G401 (cell line): Measurements from ENCODE around the gene EFCC1. TPM values are rescaled to one million over a fixed set of nuclear protein-coding genes. Genes with fewer than 3 reads are reported as not detected.

Experiments used
- DNase-seq: peaks from one replicate; pipeline ENCODE4 v3.0.0-alpha.2; 2015; ENCODE audit warnings: low spot score
- in situ Hi-C: cut with HindIII; loops from 2 replicates; pipeline ENCODE4 v1.10.0; 2016; ENCODE audit warnings: low sequenced_read_pairs, mixed read lengths
- total RNA-seq: library from RNA; depleted of rRNA; stranded (reverse); fragments of >200 nt; shearing (Covaris generic); gene quantifications from 2 replicates; pipeline ENCODE4 v1.2.3, GENCODE V29; 2014

The EFCC1 gene
- total RNA-seq, 1 experiment from 2014 or later, result not detected

DNA sequence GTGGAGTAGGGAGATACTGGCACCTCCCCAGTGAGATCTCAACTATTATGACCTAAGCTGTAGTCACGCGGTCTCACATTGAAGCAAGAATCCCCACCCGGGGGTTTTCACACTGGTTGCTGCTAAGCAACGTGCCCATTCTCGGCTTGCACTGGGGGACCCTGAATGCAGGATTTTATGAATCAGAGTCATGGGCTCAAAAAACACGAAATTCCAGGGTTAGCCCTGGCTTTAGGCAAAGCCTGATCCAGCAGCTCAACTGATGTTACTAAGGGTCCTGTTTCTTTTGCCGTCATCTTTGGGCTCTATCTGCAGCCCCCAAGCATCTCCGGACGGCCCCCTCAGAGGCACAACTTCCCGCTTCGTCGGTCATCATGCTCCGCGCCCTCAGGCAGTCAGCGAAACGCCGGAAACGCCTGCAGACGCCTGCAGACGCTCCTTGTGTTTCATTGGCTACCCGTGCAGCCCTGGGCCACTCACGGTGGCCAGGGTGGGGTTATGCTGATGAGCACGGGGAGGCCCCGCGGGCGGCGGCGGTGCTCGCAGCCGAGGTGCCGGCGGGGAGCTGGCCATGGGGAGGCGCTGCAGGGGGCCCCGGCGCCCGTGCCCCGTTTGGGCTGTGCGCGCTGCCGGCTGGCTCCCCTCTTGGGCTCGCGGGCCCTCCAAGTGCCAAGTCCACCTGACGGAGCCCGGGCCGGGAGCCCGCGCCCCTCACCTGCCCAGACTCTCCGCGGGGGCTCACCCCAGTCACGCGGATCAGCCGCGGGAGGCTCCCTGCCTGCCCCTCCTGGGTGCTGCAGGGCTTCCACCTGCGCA lies 25.8 kb downstream of the EFCC1 start:
- in situ Hi-C loops, result no loop called here
- peak; percentile 88 for DNase-seq

DNA sequence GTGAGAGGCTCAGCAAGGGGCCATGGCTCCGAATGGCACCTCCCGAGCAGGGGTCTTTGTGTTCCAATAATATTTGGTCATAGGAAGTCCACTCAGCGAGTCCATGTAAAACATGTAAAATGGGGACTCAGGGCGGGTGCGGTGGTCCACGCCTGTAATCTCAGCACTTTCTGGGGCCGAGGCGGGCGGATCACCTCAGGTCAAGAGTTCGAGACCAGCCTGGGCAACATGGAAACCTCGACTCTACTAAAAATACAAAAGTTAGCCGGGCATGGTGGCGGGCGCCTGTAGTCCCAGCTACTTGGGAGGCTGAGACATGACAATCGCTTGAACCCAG lies 26.4 kb downstream of the EFCC1 start:
- in situ Hi-C loops, result no loop called here

DNA sequence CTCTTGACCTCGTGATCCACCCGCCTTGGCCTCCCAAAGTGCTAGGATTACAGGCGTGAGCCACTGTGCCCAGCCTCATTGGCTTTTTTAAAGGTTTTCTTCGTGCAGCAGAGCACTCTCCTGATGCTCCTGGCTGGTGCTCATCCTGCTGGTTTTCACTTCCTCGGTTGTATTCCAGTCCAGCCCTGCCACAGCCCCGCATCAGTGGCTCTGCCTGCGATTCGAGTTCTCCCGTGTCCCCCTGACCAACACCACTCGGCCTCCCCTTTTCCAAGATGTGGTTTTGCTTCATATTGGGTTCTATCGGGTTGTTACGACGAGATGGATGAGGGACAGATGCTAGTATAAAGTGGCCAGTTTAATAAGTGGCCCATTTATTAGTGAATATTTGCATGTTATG lies 27.8 kb downstream of the EFCC1 start:
- in situ Hi-C loops, result no loop called here
- DNase-seq, result no peak

More for the DNA sequence above, 26.4 kb downstream of the EFCC1 start:
- no peak for DNase-seq

DNA sequence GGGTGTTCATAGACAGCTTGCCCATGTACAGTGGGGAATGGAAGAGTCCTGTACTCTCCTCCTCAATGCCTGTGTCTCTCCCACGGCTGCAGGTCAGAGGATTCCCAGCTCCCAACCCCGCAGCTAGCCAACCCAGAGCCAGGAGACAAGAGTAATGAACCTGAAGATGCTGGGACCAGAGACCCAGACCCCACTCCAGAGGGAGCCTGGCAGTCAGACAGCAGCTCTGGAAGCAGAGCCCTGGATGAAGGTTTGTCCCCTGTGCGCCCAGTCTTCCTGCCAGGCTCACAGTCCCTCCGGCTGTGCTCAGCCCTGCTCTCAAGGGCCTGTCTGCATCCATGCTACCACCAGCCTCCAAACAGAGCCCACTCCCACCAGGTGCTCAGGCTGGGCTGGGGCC lies 29.5 kb downstream of the EFCC1 start:
- no peak for DNase-seq
- in situ Hi-C loops, result no loop called here

DNA sequence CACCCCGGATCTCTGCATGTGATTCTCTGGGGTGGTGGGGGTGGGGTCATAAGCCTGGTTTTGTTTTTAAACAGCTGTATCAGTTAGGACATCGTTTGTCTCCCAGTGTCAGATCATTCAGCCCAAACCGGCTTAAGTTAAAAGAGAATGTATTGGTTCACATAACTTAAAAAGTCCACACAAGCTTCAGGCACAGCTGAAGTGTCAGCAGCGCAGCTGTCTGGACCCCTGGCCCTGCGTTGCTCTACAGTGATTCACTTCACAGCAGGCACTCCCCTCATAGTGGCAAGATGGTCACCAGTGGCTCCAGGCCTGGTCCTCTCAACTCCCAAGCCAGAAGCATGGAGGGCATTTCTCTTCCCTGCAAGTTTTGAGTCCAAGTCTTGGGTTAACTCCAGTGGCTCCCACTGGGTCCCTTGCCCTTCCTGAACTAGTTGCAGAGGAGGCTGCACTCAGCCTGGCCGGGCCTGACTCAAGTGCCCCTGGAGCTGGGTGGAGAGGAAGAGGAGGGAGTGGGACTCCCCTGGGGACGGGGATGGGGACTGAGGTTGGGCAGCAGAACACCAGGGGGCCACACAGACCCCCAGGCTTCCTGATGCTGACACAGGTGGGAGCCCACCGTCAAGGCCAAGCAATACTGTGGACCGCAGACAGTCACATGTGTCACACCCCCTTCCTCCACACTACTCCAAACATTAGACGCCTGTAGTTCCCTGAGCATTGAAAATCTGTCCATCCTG lies 30.5 kb downstream of the EFCC1 start:
- no peak for DNase-seq
- in situ Hi-C loops, result no loop called here

DNA sequence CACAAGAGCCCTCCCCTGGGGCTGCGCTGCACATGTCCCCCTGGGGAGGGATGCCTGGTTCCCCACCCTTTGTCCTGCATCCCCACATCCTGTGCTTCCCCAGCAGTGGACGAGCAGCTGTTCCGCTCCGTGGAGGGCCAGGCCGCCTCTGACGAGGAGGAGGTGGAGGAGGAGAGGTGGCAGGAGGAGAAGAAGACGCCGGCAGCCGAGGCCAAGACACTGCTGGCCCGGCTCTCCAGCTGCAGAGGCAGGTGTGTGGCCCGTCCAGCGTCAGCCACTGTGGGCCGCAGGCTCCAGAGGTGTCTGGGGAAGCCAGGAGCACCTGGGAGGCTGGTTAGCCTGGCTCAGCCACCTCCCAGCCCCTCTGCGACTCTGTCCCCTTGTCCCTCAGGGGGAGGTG lies 31.6 kb downstream of the EFCC1 start:
- in situ Hi-C loops, result no loop called here
- DNase-seq, result no peak

DNA sequence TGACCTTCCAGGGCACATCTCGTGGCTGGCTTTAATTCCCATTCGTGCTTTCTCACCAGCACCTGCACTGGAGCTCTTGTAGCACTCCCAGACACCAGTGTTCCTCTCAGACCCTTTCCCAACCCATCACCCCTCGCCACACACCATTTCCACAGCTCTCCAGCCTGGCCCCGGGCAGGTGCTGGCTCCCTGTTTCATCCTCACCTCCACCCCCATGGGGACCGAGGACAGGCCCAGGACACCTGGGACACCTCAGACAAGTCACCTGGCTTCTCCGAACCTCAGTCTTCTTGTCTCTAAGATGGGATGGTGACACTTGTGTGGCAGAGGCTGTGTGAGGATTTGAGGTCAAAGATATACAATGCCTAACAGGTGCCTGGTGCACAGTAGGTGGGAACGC lies 32.0 kb downstream of the EFCC1 start:
- DNase-seq, result no peak
- in situ Hi-C loops, result no loop called here

DNA sequence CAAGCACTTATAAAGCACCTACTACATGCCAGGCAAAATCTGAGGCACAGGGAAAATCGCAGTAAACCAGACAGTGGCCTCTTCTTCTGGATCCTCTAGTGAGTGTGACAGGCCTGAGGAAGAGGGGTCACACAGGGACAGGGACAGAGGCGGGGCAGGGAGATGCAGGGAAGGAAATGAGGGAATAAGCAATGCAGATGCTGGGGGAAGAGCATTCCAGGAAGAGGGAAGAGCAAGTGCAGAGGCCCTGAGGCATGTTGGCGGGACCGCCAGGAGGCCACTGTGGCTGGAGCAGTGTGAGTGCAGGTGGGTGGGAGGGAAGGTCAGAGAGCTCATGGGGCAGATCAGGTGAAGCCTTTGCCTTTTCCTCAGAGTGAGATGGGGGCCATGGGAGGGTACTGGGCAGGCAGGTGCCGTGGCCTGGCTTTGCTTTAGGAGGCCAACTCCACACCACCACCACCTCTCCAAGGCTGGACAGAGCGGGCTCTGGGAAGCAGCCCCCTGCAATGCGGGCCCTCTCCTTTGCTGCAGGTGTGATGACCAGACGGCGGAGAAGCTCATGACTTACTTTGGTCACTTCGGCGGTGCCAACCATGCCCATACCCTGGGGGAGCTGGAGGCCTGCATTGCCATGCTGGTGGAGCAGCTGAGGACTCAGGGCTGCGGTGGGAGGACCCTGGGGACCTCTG lies 32.7 kb downstream of the EFCC1 start:
- in situ Hi-C loops, result no loop called here
- no peak for DNase-seq

DNA sequence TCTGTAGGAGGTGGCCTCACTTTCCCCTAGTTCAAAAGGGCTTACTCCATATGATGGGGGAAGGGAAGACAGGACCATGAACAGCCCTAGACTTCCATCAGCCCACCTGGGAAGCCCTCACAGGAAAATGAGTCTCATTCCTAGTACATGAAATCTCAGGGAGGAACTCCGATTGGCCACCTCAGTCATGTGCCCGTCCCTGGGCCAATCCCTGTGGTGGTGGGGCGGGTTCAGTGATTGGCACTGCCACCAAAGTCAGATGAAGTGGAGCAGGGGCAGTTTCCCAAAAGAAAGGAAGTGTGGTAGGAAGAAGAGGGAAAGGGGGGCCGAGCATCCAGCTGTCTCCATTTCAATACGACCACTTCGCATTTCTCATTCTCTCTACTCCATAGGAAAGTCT lies 33.5 kb downstream of the EFCC1 start:
- no peak for DNase-seq
- in situ Hi-C loops, result no loop called here

DNA sequence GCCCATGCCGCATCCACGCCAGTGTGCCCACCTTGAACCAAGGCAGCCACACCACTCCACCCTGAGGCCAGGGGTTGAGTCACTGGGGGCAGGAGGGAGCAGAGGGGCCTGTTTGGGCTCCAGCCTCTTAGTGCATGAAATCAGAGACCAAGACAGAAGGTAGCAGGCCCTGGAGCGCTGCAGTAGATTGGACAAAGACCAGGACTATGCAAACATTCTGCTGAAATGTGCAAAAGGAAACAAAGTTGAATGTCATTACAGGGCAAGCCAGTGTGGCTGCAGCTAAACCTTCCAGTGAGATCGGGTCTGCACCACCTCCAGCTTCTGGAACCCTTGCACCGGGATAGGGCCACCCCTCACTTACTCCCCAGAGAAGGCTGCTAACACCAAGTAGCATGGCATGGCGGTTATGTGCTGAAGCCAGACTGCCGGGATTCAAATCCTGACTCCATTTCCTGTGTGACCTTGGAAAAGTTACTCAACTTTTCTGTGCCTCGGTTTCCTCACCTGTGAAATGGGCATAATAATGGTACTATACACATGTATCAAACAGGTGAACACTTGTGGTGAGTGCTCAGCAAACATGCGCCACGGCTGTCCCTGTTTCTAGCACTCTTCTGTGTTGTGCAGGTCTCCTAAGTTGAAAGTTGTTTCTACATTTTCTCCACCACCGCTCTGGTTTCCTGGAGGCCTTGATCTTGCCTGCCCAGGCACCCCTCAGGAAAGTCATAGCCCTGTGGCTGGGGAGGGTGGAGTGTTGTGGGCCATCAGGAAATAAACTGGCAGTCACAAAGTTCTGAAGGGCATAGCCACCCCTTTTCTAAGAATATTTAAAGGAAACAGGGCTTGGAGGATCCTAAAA lies 34.5 kb downstream of the EFCC1 start:
- in situ Hi-C loops, result no loop called here
- no peak for DNase-seq

DNA sequence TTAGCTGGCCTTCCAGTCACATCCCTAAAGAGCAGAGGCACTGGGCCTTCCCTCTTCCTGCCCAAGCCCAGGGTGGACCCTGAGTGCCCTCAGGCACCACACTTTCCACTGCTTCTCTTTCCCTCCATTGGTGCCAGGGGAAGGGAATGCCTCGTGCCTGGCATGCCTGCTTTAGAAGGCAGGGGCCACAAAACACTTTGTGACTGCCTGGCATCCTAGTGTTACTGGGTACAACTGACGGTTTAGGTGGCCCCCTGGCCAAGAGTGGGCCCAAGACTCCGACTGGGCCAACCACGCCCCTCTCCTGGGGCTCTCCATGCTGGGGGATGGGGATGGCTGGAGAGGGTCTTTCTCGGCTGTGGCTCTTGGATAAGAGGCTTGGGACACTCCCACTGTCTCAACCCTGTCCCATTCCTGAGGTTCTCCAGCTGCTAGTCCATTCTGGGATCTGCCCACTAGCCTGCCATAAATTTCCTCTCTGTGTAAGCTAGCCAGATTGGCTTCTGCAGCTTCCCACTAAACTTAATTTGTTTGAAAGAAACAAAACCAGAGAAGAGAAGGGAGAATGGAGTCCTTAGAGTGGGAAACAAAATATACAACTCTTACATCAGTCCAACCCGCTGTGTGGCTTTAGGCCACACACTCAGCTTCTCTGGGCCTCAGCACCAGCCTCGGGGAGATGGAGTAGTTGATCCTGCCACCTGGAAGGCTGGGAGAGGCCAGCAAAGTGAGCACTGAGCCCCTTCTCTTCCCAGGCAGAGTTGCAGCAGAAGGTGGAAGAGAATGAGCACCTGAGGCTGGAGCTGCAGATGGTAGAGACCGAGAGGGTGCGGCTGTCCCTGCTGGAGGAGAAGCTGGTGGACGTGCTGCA lies 35.4 kb downstream of the EFCC1 start:
- in situ Hi-C loops, result no loop called here
- no peak for DNase-seq

DNA sequence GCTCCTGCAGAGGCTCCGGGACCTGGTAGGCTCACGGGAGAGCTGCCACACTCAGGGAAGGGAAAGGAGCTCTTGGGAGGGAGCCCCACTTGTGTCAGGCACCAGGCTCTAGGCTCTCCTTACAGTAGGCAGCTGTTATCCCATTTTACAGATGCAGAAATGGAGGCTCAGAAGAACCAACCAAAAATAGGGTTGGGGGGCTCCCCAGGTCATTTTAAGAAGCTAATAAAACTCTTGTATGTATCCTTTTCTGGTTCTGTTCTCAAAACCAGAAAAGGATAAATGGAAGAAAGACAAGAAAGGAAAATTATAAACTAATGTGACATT lies 36.0 kb downstream of the EFCC1 start:
- no peak for DNase-seq
- in situ Hi-C loops, result no loop called here

DNA sequence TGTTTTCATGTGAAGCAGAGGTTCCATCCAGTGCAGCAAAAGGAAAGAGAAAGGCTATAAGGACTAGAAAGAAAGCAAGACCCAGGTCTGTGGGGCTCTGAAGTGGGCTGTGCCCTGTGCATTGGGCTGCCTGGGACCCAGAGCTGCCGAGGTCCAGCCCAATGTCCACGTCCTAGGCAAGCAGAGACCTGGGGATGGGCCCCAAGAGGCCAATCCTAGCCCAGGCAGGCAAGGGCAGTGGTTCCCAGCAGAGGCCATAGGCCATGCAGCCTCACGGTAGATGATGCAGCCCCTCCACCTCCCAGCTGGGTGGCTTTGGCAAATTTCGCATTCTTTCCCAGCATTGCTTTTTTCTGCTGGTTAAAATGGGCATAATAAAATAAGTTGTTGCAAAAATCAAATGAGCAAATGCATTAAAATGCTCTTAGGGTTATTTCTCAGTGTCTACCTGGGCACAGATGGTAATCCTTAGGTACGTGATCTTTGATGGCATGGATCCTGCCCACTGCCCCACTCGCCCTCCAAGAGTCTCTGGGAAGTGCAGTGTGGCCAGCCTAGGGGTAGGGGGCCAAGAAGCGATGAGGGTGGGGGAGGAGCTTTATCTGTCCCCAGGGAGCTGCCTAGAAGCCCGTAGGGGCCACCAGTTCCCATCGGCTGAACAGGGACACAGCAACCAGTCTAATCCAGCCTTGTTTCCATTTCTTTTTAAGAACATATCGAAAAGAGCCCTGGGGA lies 37.2 kb downstream of the EFCC1 start:
- DNase-seq, result no peak
- in situ Hi-C loops, result no loop called here

DNA sequence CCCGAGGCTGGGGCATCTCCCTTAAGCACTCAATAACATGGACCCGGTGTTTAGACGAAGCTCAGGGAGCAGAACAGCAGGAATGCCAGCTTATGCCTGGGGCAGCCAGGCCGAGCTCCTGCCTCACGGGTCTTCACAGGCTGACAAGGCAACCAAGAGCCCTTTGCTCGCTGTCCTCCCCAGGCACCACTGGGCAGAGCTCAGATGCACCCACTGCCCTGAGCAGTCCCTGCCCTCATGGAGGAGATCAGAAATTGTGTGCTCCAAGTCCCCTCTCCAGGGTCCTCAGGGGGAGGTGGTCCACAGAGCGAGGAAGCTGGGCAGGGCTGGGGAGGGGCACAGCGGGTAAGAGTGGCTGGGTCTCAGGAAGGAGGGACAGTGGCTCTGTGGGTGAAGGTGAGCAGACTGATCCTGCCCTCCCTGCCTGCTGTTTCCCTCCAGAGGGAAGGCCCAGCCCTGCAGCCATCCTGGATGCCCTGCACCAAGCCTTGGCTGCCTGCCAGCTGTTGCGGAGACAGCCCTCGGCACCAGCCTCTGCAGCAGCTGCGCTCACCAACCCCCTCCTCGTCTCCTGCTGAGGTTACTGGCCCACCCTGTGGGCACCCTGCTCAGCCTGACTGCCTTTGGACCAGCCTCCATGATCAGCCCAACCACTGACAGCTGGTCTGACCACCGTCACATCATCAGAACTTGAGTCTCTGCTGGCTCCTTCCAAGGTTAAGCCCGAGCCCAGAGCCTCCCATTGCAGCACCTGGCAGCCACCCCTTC lies 38.4 kb downstream of the EFCC1 start:
- no peak for DNase-seq

DNA sequence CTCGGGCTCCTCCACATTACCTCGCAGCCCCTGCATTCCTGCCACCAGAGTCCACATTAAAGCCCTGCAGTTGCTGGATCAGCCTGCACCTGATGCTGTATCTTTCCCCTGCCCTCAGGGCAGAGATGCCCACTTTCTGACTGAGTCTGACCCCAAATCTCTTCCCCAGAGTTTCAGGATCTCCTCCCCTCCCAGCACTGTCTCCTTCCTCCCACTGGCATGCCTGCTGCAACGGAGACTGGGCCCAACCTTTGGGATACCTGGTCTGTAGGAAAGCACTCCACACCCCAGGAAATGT lies 38.9 kb downstream of the EFCC1 start:
- no peak for DNase-seq
- in situ Hi-C loops, result no loop called here

More for the DNA sequence above, 38.4 kb downstream of the EFCC1 start:
- in situ Hi-C loops, result no loop called here

DNA sequence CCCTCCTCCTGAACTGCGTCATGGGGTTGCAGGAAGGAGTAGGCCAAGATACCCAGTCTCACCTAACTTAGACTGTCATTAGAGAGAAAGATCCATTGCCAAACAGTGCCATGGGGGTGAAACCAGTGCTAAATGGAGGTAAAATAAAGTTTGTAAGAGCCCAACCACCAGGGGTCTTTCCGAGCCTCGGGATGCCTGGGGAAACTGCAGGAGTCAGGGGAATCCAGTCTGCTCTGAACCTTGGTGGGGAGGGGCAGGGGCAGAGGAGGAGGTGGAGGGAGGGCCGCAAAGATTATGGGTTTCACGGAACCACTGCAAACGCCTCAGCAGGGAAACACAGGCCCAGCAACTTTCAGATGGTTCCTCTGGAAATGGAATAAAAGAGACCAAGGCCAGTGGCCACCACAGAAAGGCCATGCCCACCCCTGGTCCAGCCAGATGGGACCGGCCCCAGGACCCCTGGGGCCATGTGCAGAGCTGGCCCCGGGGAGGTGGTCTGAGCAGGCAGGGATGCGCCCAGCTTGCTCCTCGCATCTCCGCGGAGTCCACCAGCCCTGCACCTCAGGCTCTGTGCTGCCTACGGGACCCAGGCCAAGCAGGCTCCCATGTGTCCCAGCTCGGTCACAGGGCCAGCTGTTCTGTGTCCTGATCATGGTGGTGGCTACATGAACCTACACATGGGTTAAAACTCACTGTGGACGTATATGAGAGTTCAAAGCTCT lies 39.6 kb downstream of the EFCC1 start:
- in situ Hi-C loops, result no loop called here
- DNase-seq, result no peak

DNA sequence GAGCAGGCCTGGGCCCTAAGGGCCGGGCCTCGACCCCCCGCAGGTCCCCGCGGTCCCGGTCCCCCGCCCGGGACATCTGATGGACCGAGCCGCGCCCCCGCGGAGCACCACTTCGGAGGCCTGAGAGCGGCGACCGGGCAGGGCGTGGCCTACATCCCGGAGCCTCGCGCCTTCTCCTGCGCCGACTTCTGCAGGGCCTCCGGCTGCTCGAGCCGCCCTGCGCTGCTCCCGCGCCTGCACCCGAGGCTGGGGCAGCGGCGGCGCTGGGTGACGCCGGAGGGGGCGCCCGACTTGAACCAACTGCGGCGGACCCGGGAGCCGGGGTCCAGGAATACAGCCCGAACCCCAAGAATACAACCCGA lies 44.6 kb downstream of the EFCC1 start:
- peak; percentile 22 for DNase-seq
- in situ Hi-C loops, result no loop called here
